ENCODE data around the gene LMBRD2.

- TF ChIP-seq CTCF (conservative IDR thresholded peaks at IDR 0.05; ENCODE audit: low read depth, low read length), result no peak
- TF ChIP-seq EZH2 (IDR thresholded peaks at IDR 0.05; ENCODE audit: borderline replicate concordance, low read depth, low read length, poor library complexity, severe bottlenecking), result no peak
These were observed 94.3 kb downstream of the LMBRD2 start for GRCh38 chr5:36057386-36057785.
